ENCODE data around the gene TNFRSF12A. TPM values are rescaled to one million over a fixed set of nuclear protein-coding genes. Genes with fewer than 3 reads are reported as not detected.

The TNFRSF12A gene
- total RNA-seq, 2 experiments from 2014 or later: 1.8 to 1.9 TPM

DNA sequence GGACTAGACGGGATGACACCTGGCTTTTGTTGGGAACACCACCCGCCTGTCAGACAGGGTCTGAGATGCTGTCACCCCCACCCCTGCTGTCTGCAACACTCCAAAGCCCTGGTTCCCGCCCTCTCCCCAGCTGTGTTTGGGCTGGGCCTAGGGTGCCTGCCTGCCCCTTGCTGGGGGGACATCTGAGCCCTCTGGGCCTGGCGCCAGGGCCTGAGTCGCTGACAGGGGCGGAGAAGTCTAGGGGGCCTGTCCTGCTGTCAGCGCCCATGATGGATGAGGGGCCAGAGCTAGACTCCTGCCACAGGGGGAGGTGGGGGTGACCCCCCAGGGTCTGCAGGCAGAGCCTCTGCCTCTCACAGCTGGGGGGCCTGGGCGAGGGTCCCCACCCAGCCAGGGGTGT lies 32.3 kb upstream of the TNFRSF12A start:
- Mint-ChIP-seq H3K4me1 (ENCODE audit: low read depth) (no peaks in the 10 kb centered on the region), H3K36me3 (ENCODE audit: low read depth) (no peaks in the 10 kb centered on the region), H3K27me3 (no peaks in the 10 kb centered on the region), H3K9me3 (no peaks in the 10 kb centered on the region), H3K27ac (no peak overlapping the region), H3K4me3 (no peak overlapping the region)
- Histone ChIP-seq H3K9me3 (ENCODE audit: control insufficient read depth in 1 of 2, insufficient read depth in 1 of 2, low read length in 2 of 2) (no peaks in the 10 kb centered on the region), H3K27ac (ENCODE audit: low read depth in 1 of 2, low read length in 2 of 2) (no peak overlapping the region), H3K4me1 (ENCODE audit: insufficient read depth, low read length) (peaks cover 8% of the 10 kb centered on the region), H3K27me3 (ENCODE audit: control insufficient read depth in 1 of 2, insufficient read depth in 2 of 2, low read length in 2 of 2) (no peaks in the 10 kb centered on the region), H3K36me3 (ENCODE audit: insufficient read depth, low read length) (no peaks in the 10 kb centered on the region), H3K4me3 (ENCODE audit: low read length) (no peak overlapping the region)
- intact Hi-C loops (cut with DNase I, micrococcal nuclease): no loop called here
- ATAC-seq (ENCODE audit: poor library complexity): no peak
- TF ChIP-seq, protein P1, sequence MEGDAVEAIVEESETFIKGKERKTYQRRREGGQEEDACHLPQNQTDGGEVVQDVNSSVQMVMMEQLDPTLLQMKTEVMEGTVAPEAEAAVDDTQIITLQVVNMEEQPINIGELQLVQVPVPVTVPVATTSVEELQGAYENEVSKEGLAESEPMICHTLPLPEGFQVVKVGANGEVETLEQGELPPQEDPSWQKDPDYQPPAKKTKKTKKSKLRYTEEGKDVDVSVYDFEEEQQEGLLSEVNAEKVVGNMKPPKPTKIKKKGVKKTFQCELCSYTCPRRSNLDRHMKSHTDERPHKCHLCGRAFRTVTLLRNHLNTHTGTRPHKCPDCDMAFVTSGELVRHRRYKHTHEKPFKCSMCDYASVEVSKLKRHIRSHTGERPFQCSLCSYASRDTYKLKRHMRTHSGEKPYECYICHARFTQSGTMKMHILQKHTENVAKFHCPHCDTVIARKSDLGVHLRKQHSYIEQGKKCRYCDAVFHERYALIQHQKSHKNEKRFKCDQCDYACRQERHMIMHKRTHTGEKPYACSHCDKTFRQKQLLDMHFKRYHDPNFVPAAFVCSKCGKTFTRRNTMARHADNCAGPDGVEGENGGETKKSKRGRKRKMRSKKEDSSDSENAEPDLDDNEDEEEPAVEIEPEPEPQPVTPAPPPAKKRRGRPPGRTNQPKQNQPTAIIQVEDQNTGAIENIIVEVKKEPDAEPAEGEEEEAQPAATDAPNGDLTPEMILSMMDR (IDR thresholded peaks at IDR 0.05): no peak
- DNase-seq: no peak
- CTCF ChIA-PET: no interaction called here
- POLR2A ChIA-PET: no interaction called here

DNA sequence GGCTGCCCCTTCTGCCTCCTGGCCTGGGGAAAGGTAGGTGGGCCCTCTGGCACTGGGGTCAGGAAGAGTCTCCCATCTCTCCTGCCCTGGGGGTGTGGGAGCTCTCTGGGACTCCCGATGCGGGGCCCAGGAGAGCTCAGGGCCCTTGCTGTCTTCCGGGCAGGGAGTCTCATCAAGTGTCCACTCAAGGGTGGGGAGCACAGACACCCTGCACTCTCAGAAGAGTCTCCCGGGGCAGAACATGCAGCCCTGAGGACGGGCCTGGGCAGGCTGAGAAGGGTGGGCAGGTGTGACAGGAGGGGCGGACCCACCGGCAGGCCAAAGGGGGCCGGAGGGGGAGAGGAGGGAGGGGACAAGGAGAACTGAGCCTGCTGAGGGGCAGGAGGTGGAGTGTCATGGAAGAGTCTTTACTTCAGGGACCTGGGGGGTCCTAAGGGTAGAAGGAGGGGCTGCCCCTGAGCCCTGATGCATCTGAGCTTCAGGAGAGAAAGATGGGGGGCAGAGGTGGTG lies 31.5 kb upstream of the TNFRSF12A start:
- intact Hi-C loops (cut with DNase I, micrococcal nuclease): no loop called here
- DNase-seq: no peak
- CTCF ChIA-PET: no interaction called here

GRCh38 chr16:2990891-2991290 lies 29.3 kb upstream of the TNFRSF12A start:
- ChIA-PET POLR2A (no interaction called here), CTCF (no interaction called here)
- intact Hi-C loops (cut with DNase I, micrococcal nuclease): no loop called here
- no peak overlapping the region for H3K4me3 Mint-ChIP-seq
- no peak overlapping the region for H3K27ac ChIP-seq (ENCODE audit: low read depth in 1 of 2, low read length in 2 of 2)
- H3K27ac Mint-ChIP-seq: no peak overlapping the region
- DNase-seq (no peak), ATAC-seq (ENCODE audit: poor library complexity) (no peak)
- no peaks in the 10 kb centered on the region for H3K36me3 Mint-ChIP-seq (ENCODE audit: low read depth)
- H3K27me3 Mint-ChIP-seq: no peaks in the 10 kb centered on the region
- no peaks in the 10 kb centered on the region for H3K36me3 ChIP-seq (ENCODE audit: insufficient read depth, low read length)
- no peaks in the 10 kb centered on the region for H3K27me3 ChIP-seq (ENCODE audit: control insufficient read depth in 1 of 2, insufficient read depth in 2 of 2, low read length in 2 of 2)
- H3K9me3 Mint-ChIP-seq: no peaks in the 10 kb centered on the region
- H3K4me1 Mint-ChIP-seq (ENCODE audit: low read depth): no peaks in the 10 kb centered on the region
- no peak overlapping the region for H3K4me3 ChIP-seq (ENCODE audit: low read length)
- H3K4me1 ChIP-seq (ENCODE audit: insufficient read depth, low read length): no peaks in the 10 kb centered on the region
- TF ChIP-seq, protein P1 (IDR thresholded peaks at IDR 0.05): no peak
- H3K9me3 ChIP-seq (ENCODE audit: control insufficient read depth in 1 of 2, insufficient read depth in 1 of 2, low read length in 2 of 2): no peaks in the 10 kb centered on the region

More for the DNA sequence above, 31.5 kb upstream of the TNFRSF12A start:
- Histone ChIP-seq H3K9me3 (ENCODE audit: control insufficient read depth in 1 of 2, insufficient read depth in 1 of 2, low read length in 2 of 2) (no peaks in the 10 kb centered on the region), H3K36me3 (ENCODE audit: insufficient read depth, low read length) (no peaks in the 10 kb centered on the region), H3K4me3 (ENCODE audit: low read length) (no peak overlapping the region), H3K4me1 (ENCODE audit: insufficient read depth, low read length) (peaks cover 5% of the 10 kb centered on the region), H3K27me3 (ENCODE audit: control insufficient read depth in 1 of 2, insufficient read depth in 2 of 2, low read length in 2 of 2) (no peaks in the 10 kb centered on the region), H3K27ac (ENCODE audit: low read depth in 1 of 2, low read length in 2 of 2) (no peak overlapping the region)
- H3K4me1 Mint-ChIP-seq (ENCODE audit: low read depth): no peaks in the 10 kb centered on the region
- TF ChIP-seq, protein P1 (IDR thresholded peaks at IDR 0.05): no peak
- no peak for ATAC-seq (ENCODE audit: poor library complexity)
- POLR2A ChIA-PET: no interaction called here
- no peaks in the 10 kb centered on the region for H3K9me3 Mint-ChIP-seq
- H3K4me3 Mint-ChIP-seq: no peak overlapping the region
- no peaks in the 10 kb centered on the region for H3K36me3 Mint-ChIP-seq (ENCODE audit: low read depth)
- H3K27ac Mint-ChIP-seq: no peak overlapping the region
- no peaks in the 10 kb centered on the region for H3K27me3 Mint-ChIP-seq
